Adrenal gland (tissue), 12 donors: ENCODE data around the gene HCRTR1. TPM values are rescaled to one million over a fixed set of nuclear protein-coding genes. Genes with fewer than 3 reads are reported as not detected.
A peak's percentile ranks its signal among the peaks of the same experiment; 100 is the strongest.

Experiments used
- DNase-seq, 7 donors: peaks; one replicate each; pipeline ENCODE4 v3.0.0-alpha.2; 2019 to 2020
- H3K27ac ChIP-seq, 5 donors: fragments of 200-600 bp; sonication (generic) in 4 of 5; 1 replicate in 3 of 5; 2 replicates in 2 of 5; pipeline versions ENCODE4 v1.5.1 to v1.8.0; 2016 to 2020; ENCODE audit warnings: mild to moderate bottlenecking in 1 of 5
- H3K27me3 ChIP-seq: fragments of 200-600 bp; 2 replicates; pipeline ENCODE4 v1.8.0; 2021
- H3K36me3 ChIP-seq, 2 donors: fragments of 200-600 bp; replicated peaks in 1 of 2; 1 replicate in 1 of 2; 2 replicates in 1 of 2; pipeline versions ENCODE4 v1.5.1 to v1.8.0; 2018 to 2022
- H3K4me1 ChIP-seq, 2 donors: fragments of 200-600 bp; replicated peaks in 1 of 2; 1 replicate in 1 of 2; 2 replicates in 1 of 2; pipeline versions ENCODE4 v1.5.1 to v1.8.0; 2018 to 2021
- H3K4me3 ChIP-seq, 4 donors: fragments of 200-600 bp; sonication (generic) in 3 of 4; one replicate each; pipeline ENCODE4 v1.5.1; 2016 to 2018
- H3K9me3 ChIP-seq, 3 donors: fragments of 200-600 bp; sonication (generic) in 1 of 3; replicated peaks in 1 of 3; 1 replicate in 2 of 3; 2 replicates in 1 of 3; pipeline versions ENCODE4 v1.5.1 to v1.8.0; 2016 to 2021
- CTCF ChIP-seq, 6 experiments: fragments of 450-650 bp in 4 of 6; fragments of 200-600 bp in 2 of 6; sonication (generic) in 1 of 6; IDR thresholded peaks; 1 replicate in 5 of 6; 2 replicates in 1 of 6; pipeline versions ENCODE4 v1.5.1 to v1.8.0; 2016 to 2021; ENCODE audit warnings: antibody characterized with exemption in 6 of 6, mild to moderate bottlenecking in 2 of 6, moderate library complexity in 1 of 6
- POLR2A ChIP-seq, 2 donors: fragments of 450-650 bp; IDR thresholded peaks; one replicate each; pipeline ENCODE4 v1.6.1; 2017; ENCODE audit warnings: antibody characterized with exemption in 2 of 2, mild to moderate bottlenecking in 2 of 2, moderate library complexity in 1 of 2
- WGBS, 4 donors: extraction: QIAGEN DNeasy Blood & Tissue Kit in 2 of 4; methylation state at CpG; one replicate each; pipeline versions ENCODE4 v1.1.5 to v1.1.7; 2013 to 2017; 5-methylcytosine and 5-hydroxymethylcytosine counted together
- intact Hi-C, 2 donors: fragments of 100-400 bp; cut with DNase I; formaldehyde crosslinking; loops; one replicate each; pipeline versions ENCODE4 v1.14.1 to v1.15.0; 2022 to 2023
- polyA plus RNA-seq, 3 donors: library from polyadenylated mRNA; stranded (reverse); fragments of 200-250 nt in 2 of 3; fragments of 350-450 nt in 1 of 3; fragmentation: Illumina TruSeq in 1 of 3; extraction: RNeasy Lipid Tissue Mini Kit (QIAGEN cat#74804) in 1 of 3; gene quantifications; one replicate each; pipeline ENCODE4 v1.2.3, GENCODE V29; 2013 to 2014
- total RNA-seq, 9 donors: library from RNA; depleted of rRNA in 4 of 9; stranded (reverse); fragments of >200 nt in 4 of 9; fragments of 120-200 nt in 1 of 9; fragmentation: NEBNext Ultra II Directional in 1 of 9; extraction: Animal tissue kit (Norgen Biotek cat#: 25700) in 1 of 9; gene quantifications; one replicate each; pipeline versions ENCODE4 v1.1.0 to v1.2.4, GENCODE V29; 2013 to 2023
- donor health status: healthy with polysubstance abuse.
- donor health status: Bipolar disorder and iron deficiency.
- donor health status: DM: yes; HTN: yes; CAD: no.
- donor health status: DM: no; HTN: no; CAD: no.
- donor health status: DM: no; HTN: no; CAD: no.
- donor health status: DM: yes; HTN: yes; CAD: no.

Gene HCRTR1
- total and polyA plus RNA-seq, 12 donors = 0.11 to 3.5 (median 0.98) TPM; not detected in 5

GRCh38 chr1:31647106-31647505 is 29.6 kb downstream of the HCRTR1 start:
- DNase-seq = no peak
- WGBS, 4 donors = 75 to 87% (median 80%) methylated on average over 2 of the region's 2 CpGs
- Histone ChIP-seq H3K9me3 (no peaks in the 10 kb centered on the region), H3K36me3 (no peaks in the 10 kb centered on the region), H3K27ac (no peak overlapping the region), H3K4me3 (no peak overlapping the region), H3K4me1 (peaks cover 10 to 20% of the 10 kb centered on the region in 2 donors), H3K27me3 (no peaks in the 10 kb centered on the region)
- intact Hi-C loops = no loop called here
- TF ChIP-seq POLR2A (IDR thresholded peaks at IDR 0.05) (no peak), CTCF (IDR thresholded peaks at IDR 0.05) (no peak)

GRCh38 chr1:31648190-31648589 is 30.7 kb downstream of the HCRTR1 start:
- Histone ChIP-seq H3K4me1 (peaks cover 10 to 15% of the 10 kb centered on the region in 2 donors), H3K27ac (peak overlapping the region in 1 of 5 donors; percentile 26), H3K36me3 (no peaks in the 10 kb centered on the region), H3K4me3 (no peak overlapping the region), H3K9me3 (no peaks in the 10 kb centered on the region), H3K27me3 (no peaks in the 10 kb centered on the region)
- TF ChIP-seq CTCF (IDR thresholded peaks at IDR 0.05) = no peak
- WGBS, 4 donors = 71 to 86% (median 83%) methylated on average over 2 of the region's 2 CpGs
- DNase-seq = no peak
- intact Hi-C loops = no loop called here

DNA sequence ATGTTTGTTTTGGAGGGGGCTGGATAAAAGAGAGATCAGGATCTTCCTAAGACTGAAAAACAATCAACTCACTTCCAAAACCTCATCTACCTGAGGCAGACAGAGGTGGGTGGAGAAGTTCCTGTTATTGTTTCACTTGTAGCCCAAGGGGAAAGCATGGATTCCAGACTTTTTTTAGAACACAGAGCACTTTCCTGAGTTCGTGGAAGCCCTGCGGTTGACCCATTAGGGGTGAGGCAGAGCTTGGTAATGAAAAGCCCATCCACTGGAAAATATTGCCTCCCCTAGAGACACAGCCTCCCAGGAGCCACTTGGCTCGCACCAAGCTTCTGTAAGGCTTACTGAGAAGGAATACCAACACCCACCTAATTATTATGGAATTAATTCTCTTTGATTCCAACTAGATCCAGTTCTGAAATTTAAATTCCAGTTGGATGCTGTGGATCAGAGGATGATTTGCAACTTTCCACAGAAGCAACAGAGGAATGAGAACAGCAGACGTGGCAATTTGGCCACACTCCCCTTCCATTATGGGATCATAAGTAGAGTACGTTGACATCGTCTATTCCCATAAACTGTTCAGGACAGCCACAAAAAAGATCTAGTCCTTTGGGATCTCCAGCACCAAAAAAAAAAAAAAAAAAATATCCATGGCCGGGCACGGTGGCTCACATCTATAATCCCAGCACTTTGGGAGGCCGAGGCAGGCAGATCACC is 31.3 kb downstream of the HCRTR1 start:
- Histone ChIP-seq H3K27ac (peak overlapping the region in 1 of 5 donors; percentile 26), H3K9me3 (no peaks in the 10 kb centered on the region), H3K27me3 (no peaks in the 10 kb centered on the region), H3K36me3 (no peaks in the 10 kb centered on the region), H3K4me1 (peaks cover 4 to 9% of the 10 kb centered on the region in 2 donors), H3K4me3 (no peak overlapping the region)
- no peak for DNase-seq
- TF ChIP-seq CTCF (IDR thresholded peaks at IDR 0.05) = no peak
- TF ChIP-seq POLR2A (IDR thresholded peaks at IDR 0.05) = no peak
- WGBS, 4 donors = 75 to 82% (median 80%) methylated on average over 9 of the region's 9 CpGs
- intact Hi-C loops = no loop called here

DNA sequence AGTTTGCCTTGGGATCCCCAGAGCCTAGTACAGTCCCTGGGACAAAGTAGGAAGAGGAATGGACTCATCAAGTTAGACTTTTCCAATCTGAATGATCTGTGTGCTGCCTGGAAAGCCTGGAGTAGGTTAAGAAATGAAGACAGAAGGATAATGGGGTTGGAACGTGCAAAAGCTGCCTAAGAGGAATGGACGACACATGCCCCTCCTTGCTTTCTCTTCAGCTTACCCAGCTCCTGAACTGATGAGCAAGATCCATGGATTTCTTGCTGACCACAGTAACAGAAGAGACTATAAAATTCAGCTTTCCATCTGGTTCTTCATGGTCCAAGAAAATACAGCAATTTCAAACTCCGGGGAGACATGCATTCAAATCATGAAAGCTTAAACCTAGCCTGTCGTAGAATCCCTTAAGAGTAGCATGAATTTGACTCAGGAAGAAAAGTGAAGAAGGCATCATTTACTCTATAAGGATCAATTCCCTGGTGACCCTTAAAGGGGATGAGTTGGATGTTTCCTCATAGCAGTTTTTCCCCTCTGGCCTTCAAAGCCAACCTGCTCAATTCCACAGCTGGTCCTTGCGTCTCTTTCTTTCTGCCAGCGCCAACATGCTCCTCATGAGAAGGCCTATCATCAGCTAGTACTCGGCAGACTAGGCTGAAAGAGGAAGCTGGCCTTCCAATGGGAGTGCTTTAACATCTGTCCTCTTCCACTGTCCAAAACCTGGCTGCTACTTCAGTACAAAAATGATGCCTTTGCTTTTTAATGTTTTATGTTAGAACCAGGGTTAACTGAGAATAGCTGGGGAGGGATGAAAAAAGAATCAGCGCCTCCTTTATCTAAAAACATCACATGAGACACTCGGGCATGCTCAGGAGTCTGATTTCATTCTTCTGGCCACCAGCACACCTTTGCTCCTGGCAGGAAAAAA is 32.9 kb downstream of the HCRTR1 start:
- H3K4me1 ChIP-seq = peaks cover 0 to 4% of the 10 kb centered on the region in 2 donors
- TF ChIP-seq POLR2A (IDR thresholded peaks at IDR 0.05) (no peak), CTCF (IDR thresholded peaks at IDR 0.05) (no peak)
- WGBS, 4 donors = 75 to 83% (median 81%) methylated on average over 9 of the region's 9 CpGs
- H3K9me3 ChIP-seq = no peaks in the 10 kb centered on the region
- H3K27me3 ChIP-seq = no peaks in the 10 kb centered on the region
- no peak overlapping the region for H3K27ac ChIP-seq
- H3K4me3 ChIP-seq = no peak overlapping the region
- no peak for DNase-seq
- intact Hi-C loops = loop anchor here in 1 of 2 donors (10.0 kb wide), 1 partner anchor 414 kb away; no protein-coding TSS in a partner anchor
- H3K36me3 ChIP-seq = no peaks in the 10 kb centered on the region
